Hematopoietic multipotent progenitor cell treated with erythropoietin and hydrocortisone succinate and interleukin-3 and kit ligand, for 15 days (in vitro differentiated cells): ENCODE measurements around the gene CNPY2.
"Not testable (repeated sequence)": the region's sequence is repeated elsewhere in the genome, so short reads cannot be mapped to it uniquely, and the experiment has no call there.

ENCODE experiments used
- DNase-seq: peaks from one replicate; pipeline ENCODE4 v3.0.0-alpha.2; 2015; ENCODE audit warnings: low spot score

CNPY2 gene

DNA sequence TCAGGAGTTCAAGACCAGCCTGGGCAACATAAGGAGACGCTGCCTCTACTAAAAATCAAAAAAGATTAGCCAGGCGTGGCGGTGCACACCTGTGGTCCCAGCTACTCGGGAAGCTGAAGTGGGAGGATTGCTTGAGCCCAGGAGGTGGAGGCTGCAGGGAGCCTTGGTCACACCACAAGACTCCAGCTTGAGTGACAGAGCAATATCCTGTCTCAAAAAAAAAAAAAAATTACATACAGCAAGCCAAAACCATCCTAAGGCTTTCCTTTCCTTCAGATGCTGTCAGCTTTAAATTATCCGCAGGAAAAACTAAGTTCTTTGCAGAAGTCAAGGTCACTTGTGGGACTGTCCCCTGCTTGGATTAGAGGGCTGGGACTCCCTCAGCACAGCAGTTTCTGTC is 17.0 kb downstream of the CNPY2 start:
- no peak for DNase-seq

GRCh38 chr12:56297400-56297799 is 18.4 kb downstream of the CNPY2 start:
- DNase-seq: no peak

GRCh38 chr12:56296295-56296694 is 19.5 kb downstream of the CNPY2 start:
- no peak for DNase-seq

DNA sequence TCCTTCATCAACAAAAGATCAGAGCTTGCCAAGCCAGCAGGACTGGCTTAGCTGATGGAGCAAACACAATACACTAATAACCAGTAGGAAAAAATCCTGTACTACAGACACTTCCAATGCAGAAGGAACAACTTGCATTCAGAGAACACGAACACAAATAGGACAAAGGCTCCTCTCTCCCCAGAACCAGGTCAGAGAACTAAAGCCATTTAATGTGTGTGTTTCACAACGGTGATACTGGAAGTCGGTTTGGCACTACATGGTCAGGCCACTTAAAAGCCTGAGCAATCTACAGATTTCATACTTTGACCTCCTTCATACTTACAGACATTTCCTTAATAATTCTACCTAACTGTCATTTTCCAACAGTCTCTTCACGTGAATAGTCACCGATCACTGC is 22.0 kb downstream of the CNPY2 start:
- no peak for DNase-seq

DNA sequence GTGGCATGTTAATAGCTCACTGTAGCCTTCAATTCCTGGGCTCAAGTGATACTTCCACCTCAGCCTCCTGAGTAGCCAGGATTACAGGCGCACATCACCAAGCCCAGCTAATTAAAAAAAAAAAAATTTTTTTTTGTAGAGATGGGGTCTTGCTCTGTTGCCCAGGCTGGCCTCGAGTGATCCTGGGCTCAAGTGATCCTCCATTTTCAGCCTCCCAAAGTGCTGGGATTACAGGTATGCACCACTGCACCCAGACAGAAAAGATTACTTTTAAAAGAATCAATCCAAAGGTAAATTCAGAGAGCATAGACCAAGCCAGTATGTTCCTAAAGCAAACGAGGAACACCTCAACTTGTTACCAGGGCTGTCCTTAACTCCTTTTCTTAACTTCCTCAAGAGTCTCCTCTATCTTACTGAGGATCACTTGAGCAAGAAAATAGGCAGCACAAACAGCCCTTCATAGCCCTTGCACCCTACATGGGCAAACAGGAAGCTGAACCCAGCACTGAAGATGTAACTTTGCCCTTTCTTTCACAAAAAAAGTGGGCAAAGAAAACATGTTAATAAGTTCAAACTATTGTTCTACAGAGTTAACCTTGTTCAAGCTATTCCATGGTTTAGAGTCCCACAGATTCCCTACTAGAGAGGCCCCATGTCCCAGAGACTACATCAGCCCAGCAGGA is 26.9 kb downstream of the CNPY2 start:
- DNase-seq: no peak

DNA sequence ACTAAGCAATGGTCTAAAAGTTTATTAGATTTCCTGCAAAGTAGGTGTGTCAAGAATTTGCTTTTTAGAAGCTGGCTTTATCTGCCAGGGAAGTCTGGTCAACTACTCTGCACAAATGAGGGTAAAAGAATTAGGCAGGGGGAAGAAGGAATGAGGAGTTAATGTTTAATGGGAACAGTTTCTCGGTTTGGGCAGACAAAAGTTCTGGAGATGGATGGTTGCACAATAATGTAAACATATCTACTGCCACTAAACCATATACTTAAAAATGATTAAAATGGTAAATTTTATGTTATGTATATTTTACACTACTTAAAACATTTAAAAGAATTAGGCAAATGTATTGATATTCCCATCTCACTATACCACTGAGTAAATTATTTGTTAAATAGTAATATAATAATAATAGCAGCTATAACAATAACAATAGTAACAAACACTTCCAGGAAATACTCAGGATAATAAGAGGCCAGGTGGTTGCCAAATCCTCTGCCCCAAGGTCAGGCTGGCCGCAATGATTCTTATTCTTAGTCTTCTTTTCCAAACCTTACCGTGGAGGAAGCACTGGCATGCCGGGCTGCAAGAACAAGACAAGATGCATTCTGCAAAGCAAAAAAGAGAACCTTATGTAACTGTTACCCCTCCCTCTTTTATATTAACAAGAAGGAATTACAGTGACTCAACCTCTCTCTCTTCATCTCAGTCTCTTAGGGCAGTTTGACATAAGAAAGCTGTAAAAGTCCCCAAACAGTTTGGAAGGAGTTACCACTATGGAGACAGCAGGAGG is 29.6 kb downstream of the CNPY2 start:
- no peak for DNase-seq

- not testable (repeated sequence) for DNase-seq
Measured at GRCh38 chr12:56284263-56284662, 31.5 kb downstream of the CNPY2 start.

DNA sequence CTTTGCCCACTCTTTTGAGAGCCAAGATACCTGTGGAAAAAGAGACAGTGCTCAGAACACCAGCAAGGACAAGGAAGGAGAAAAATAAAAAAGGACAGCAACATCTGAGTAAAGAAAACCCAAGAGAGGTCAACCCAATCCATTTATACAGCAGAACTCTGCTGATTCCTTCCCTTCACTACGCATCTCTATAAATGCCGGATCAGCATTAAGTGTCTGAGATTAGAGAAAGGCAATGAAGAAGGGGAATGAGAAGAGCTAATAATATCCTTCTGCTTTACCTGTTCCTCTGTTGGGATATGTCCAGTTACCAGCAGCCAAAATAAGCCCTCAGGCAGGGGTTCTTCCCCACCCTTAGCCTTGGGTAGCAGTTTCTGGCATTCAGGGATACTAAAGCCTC is 33.2 kb downstream of the CNPY2 start:
- DNase-seq: no peak

DNA sequence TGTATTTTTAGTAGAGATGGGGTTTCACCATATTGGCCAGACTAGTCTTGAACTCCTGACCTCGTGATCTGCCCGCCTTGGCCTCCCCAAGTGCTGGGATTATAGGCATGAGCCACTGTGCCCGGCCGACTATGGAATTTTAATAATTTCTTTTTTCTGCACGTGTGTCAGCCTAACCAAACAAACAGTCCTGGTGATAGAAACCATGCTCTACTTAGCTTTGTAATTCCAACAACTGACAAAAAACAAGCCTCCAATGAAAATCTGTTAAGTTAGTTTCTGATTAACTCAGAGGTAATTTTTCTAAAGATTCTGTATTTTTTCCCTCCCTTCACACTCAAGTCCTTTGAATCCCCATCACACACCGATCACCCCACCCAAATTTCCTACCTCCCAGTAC is 33.8 kb downstream of the CNPY2 start:
- DNase-seq: no peak

DNA sequence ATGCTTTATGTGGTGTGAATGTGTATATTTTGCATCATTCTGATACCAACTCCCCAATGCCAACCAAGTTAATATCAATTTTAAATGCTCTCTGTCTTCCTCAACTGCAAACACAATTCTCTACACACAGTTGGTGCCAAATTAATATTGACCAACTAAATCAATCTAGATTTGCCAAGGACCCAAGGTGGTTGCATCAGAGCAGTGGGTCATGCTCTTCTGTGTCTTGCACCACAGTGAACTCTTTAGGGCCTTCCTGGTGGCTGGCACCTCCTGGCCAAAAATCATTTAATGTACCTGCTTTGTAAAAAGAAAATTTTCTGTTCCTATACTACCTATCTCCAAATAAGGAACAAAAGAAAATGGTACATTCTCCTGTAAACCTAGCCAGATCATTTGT is 34.9 kb downstream of the CNPY2 start:
- DNase-seq: no peak

DNA sequence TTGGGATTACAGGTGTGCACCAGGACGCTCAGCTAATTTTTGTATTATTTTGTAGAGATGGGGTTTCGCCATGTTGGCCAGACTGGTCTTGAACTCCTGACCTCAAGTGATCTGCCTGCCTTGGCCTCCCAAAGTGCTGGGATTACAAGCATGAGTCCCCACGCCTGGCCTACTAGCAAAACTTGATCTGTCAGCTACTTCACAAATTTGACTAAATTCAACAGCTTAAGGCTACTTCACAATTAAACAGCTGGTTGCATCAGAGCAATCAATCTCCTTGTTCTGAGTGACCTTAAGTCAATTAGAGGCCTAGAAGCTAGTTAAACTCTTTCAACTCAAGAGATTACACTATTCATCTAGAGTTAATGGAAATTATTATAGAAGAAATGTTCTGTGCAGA is 36.9 kb downstream of the CNPY2 start:
- no peak for DNase-seq

DNA sequence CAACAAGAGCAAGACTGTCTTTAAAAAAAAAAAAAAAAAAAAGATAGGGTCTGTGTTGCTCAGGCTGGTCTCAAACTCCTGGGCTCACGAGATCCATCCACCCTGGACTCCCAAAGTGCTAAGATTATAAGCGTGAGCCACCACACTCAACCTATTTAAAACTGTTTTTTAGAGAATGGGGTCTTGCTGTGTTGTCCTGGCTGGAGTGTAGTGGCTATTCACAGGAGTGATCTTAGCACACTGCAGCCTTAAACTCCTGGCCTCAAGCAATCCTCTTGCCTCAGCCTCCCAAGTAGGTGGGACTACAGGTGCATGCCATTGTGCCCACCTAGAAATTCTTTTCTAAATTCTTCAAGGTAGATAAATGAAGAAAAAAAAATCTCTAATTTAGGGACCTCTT is 41.5 kb downstream of the CNPY2 start:
- DNase-seq: no peak

- DNase-seq: not testable (repeated sequence)
Measured at GRCh38 chr12:56272468-56272867, 43.3 kb downstream of the CNPY2 start.

DNA sequence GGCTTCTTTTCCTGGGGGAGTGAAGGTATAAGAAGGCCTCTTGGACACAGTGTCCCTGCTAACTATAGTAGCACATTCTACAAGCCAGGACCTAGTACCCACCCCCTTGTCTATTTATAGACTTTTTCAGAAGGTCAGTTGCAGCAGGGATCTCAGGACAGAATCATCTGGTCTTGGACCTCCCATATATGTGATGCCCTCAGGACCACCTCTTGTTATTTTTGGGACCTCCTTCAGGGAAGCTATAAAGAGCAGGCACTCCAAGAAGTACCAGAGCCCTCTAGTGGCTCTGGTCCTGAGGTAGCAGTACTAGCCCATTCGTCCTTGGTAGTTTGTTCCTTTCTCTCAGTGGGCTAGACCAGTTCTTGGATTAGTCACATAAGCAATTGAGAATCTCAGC is 44.8 kb downstream of the CNPY2 start:
- DNase-seq: no peak

- DNase-seq: no peak
Measured at GRCh38 chr12:56267443-56268071, 48.2 kb downstream of the CNPY2 start.

DNA sequence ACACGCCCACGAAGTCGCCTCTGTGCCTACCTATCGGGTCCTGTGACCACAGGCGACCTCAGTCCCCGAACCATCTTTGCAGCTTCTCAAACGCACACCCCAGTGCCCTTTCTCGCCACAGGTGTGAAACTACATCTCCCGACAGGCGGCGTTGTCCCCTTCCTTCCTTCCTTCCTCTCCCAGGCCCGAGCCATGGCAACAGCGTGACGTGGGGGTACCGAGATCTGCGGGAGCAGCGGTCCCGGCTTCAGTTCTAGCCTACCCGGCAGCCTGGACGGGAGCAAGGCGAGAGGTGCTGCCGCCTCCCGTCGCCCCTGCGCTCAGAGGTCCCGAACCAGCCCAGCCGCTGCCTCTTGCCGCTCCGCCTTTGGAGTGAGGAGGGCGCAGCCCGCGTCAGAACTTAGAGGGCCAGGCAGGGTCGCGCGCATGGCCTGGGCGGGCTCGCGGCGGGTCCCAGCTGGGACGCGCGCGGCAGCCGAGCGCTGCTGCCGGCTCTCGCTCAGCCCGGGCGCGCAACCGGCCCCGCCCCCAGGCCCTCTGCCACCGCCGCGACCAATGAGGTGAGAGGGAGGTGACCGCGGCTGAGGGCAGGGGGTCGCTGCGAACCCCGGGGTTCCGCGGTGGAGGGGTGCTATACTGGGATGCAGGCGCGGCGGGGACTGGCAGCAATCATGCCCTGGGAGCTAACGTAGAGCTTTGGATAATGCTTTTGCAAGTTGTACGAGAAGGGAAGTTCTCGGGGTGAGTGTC is 48.9 kb downstream of the CNPY2 start, which contains the start of gene COQ10A:
Gene COQ10A (plus strand): TSS at position 250 of the 750 bp plus-strand sequence. CDS start 177 bp downstream, at position 427.
- DNase-seq: peak; percentile 80

DNA sequence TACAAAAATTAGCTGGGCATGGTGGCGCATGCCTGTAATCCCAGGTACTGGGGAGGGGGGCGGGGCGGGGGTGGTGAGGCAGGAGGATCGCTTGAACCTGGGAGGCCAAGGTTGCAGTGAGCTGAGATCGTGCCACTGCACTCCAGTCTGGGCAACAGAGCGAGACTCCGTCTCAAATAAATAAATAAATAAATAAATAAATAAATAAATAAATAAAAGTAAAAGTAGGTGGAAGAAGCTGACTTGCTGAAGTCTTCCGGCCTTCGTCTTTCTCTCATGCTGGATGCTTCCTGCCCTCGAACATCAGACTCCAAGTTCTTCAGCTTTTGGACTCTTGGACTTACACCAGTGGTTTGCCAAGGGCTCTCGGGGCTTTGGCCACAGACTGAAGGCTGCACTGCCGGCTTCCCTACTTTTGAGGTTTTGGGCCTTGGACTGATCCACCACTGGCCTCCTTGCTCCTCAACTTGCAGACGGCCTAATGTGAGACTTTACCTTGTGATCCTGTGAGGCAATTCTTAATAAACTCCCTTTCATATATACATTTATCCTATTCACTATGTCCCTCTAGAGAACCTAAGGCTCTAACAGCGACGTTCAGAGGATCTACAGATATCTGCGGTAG is 49.6 kb downstream of the CNPY2 start:
- DNase-seq: not testable (repeated sequence)

DNA sequence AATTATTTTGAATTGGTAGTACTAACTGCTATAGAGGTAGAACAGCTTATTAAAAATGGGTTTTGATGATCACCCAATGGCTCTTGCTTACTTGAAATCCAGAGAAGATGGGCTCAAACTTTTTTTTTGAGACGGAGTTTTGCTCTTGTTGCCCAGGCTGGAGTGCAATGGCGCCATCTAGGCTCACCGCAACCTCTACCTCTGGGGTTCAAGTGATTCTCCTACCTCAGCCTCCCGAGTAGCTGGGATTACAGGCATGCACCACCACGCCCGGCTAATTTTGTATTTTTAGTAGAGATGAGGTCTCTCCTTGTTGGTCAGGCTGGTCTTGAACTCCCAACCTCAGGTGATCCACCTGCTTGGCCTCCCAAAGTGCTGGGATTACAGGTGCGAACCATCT is 52.8 kb downstream of the CNPY2 start:
- DNase-seq: not testable (repeated sequence)

DNA sequence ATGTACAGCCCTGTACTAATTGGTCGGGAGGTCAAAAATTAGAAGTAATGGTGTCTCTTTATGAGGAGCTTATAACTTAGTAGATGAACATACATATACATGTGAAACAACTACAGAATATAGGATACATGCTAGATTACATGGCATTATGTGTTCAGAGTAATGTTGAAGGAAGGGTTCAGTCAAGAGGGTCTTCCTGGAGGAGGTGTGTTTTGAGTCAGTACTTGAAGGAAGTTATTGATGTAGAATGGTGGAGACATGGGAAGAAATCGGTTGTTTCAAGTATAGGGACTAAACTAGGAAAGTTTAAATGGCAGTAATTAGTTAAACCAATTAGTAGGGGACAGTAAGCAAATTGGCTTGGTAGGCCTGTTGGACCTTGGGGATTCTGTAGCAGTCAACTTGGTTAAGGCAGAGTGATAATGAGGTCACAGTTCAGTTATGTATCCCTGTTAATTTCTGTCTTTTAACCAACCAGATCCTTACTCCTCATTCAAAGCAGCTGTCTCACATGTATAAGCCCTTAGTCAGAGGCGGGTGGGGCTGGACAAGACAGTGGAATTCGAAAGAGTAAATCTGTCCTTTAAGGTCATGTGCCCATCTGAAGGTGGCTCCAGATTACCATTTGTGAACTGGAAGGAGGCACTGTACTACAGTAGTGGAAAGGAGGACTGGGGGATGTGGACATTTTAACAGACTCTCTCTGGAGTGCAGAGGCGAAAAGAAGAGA is 54.1 kb downstream of the CNPY2 start:
- DNase-seq: no peak

DNA sequence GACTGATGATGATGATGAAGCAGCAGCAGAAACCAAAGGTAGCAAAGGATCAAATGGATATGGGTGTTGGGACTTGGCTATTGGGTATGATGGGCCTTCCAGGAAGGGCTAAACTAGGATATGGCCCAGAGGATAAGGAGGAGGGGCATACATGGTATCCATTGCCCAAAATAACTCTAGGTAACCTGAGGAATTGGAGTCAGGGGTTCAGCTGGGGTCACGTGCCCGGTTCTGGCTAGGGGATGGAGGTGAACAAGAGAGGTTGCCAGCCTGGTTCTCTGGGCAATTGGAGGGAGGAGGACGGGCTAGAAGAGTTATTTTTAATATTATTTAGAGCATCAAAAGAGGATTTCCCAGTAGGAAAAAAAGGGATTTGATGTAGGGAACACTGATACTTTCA is 54.9 kb downstream of the CNPY2 start:
- DNase-seq: no peak

DNA sequence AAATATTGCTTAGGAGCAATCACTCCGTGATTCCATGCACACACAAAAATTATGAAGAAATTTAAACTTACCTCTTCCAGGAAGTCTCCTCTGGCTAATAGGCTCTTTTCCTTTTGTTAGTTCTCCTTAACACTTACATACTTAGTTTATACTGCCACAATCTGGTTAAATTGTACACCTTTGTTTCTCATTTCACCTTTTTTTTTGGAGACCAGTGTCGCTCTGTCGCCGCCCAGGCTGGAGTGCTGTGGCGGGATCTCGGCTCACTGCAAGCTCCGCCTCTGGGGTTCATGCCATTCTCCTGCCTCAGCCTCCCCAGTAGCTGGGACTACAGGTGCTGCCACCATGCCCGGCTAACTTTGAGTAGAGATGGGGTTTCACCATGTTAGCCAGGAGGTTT is 55.4 kb downstream of the CNPY2 start:
- no peak for DNase-seq
